EH (cell line): Measurements from ENCODE around the gene GMCL2.
"Not testable (repeated sequence)": the region's sequence is repeated elsewhere in the genome, so short reads cannot be mapped to it uniquely, and the experiment has no call there.

ENCODE experiments used
- DNase-seq: peaks from one replicate; pipeline ENCODE4 v3.0.0-alpha.2; 2015; ENCODE audit warnings: low read depth

GMCL2 gene

DNA sequence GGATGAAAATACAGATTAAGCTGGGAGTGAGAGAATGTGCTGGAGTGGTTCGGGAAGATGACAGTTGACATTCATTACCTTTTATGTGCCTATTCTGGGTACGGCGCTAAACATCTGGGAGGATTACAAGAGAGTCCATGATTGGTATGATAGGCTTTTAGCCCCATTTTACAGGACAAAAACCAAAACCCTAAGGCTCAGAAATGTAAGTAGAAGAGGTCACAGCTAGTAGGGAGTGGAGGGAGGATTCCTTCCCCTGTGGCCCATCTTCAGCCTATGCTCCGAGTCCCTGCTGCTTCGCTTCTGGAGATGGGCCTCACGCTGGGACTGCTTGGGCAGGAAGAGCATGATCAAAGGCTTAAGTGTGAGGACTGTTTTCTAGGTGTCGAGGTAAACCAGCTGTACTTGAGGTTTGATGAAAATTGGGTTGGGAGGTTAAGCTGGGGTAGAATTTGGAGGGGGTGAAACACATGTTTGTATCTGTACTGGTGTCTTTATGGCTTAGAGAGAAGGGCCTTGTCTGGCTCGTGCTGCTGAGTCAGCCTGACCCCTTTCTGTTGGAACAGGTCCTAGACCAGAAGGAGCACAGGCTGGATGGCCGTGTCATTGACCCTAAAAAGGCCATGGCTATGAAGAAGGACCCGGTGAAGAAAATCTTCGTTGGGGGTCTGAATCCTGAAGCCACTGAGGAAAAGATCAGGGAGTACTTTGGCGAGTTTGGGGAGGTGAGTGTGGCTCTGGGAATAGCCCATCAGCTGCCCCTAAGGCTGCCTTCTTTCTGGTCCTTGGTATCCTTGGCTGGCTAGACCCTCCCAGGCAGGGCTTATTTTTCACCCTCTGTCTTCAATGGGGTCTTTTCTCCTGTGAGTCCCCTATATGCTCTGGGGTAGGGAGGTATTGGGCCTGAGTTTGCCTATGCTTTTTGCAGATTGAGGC lies 19.3 kb upstream of the GMCL2 start:
- DNase-seq = peak; percentile 36

DNA sequence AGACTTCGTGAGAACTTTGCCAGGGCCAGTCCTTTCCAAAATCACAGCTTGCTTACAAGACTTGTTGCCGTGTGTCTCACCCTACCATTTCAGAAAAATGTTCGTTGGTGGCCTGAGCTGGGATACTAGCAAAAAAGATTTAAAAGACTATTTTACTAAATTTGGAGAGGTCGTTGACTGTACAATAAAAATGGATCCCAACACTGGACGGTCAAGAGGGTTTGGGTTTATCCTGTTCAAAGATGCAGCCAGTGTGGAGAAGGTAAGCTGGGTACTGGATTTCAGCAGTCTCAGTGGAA lies 18.5 kb upstream of the GMCL2 start:
- no peak for DNase-seq

DNA sequence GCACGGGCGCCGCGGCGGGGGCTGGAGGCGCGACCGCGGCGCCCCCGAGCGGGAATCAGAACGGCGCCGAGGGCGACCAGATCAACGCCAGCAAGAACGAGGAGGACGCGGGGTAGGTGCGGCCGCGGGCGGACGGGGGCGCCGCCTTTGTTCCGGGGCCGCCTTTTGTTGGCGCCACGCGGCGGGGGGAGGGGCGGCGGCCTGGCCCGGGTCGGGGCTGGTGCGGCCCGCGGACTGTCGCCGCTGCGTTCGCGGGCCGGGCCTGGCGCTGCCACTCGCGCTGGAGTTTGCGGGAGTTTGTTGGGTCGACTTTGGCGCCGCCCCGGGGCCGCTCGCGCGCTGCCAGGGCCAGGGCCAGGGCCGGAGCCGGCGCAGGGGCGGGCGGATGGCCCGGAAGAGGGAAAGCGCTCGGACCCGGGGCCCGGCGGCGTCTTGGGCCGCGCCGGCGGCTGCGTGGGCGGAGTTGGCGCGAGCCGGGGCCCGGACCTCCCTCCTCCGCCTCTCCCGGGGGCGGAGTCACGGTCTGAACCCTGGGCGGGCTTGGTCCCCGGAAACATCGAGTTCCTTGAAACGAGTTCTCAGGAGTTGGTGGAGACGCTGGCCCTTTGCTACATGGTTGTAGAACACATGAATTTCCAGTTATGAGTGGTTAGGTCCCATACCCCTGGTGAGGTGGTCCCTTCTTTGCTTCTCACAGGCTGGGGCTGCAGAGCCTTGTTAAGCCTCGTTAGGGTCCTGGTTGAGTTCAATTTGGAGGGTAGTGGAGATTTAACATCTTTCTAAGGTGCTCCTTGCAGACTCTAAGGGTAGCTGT lies 18.0 kb upstream of the GMCL2 start:
- DNase-seq = peak; percentile 83

DNA sequence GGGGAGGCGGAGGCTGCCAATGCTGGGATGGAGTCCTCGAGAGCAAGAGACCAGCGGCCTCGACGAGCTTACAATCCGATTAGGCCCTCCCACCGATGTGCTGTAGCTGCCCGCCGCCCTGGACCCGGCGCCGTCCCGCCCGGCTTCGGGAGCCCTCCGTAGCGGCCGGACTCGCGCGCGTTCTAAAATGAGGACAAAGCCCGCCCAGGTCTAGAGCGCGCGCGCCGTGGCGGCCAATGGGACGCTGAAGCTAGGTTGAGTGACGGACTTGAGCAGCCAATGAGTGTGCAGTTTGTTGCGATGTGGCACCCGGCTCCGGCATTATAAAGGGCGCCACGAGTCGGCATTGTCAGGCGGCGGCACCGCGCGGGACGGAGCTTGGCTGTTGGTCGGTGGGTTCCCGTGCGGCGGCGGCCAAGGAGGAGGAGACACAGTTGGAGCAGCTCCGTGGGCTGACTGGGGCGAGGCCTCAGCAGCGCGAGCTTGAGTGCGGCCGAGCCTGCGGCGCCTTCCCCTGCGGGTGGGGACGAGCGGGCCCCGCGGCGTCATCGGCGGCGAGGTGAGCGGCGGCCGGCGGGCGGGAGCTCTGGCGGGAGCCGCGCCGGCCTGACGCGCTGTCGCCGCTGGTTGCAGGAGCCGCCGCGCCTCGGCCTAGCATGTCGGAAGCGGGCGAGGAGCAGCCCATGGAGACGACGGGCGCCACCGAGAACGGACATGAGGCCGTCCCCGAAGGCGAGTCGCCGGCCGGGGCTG lies 17.2 kb upstream of the GMCL2 start, which contains the start of gene HNRNPAB:
HNRNPAB (plus strand) TSS at position 352 of the 753 bp plus-strand sequence; CDS start at position 657, 305 bp downstream.
- peak; percentile 94 for DNase-seq

DNA sequence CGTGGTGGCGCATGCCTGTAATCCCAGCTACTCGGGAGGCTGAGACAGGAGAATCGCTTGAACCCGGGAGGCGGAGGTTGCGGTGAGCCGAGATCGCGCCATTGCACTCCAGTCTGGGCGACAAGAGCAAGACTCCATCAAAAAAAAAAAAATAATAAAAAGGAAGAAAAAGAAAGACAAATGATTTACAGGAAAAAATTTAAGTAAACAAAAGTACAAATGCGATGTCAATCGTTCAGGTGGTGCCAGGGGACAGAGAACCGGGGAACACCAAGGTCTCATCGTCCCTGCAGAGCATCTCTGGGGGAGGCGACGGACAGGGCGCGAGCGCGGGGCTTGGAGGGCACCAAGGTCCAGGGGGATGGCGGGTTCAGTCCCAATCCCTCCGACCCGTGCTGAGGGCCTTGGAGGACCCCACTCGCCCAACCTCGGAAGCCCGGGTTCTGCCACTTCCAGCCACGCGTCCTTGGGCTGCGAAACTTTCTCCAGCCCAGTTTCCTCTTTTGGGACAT lies 16.6 kb upstream of the GMCL2 start:
- DNase-seq = no peak

DNA sequence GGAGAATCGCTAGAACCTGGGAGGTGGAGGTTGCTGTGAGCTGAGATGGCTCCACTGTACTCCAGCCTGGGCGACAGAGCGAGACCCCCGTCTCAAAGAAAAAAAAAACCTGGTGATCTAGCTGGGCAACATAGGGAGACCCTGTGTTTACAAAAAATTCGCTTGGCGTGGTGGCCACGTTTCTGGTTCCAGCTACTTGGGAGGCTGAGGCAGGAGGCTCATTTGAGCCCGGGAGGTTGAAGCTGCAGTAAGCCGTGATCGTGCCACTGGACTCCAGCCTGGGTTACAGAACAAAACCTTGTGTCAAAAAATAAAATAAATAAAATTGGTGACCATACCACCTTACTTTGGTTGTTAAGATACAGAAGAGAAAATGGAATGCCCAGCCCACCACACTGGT lies 15.4 kb upstream of the GMCL2 start:
- DNase-seq = no peak

DNA sequence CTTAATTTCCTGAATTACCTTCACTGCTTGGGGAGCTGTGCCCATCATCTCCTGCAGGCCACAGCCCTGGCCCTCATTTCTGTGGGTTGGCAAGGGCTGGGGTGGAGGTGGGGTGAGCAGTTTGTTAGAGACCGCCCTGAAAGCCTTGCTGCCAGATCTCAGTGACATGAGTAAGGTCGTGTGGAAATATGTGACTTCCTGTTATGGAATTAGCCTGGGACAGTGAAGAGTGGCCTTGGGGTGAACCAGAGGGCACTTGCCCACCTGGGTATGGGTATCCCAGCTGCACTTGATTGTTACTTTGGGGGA lies 14.7 kb upstream of the GMCL2 start:
- peak; percentile 38 for DNase-seq

DNA sequence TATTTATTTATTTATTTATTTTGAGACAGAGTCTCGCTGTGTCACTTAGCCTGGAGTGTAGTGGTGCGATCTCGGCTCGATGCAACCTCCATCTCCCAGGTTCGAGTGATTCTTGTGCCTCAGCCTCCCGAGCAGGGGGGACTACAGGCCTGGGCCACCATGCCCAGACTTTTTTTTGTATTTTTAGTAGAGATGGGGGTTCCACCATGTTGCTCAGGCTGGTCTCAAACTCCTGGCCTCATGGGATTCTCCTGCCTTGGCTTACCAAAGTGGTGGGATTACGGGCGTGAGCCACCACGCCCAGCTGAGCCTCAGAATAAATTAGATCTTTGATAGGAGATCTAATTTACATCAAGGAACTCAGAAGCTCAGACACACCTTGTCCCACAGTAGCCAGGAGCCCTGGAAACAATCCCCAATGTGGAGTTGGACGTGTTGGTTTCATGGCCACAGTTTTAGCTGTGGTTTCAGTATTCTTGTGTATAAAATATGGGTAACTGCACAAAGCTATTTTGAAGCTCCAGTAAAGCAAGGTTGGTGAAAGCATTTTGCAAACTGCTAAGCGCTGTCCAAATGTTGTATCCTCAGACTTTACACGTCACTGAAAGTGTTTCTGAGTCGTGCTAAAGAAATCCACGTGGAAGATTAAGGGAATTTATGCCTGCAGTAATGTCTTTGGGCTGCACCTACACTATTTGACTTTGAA lies 14.2 kb upstream of the GMCL2 start:
- DNase-seq = peak; percentile 60

DNA sequence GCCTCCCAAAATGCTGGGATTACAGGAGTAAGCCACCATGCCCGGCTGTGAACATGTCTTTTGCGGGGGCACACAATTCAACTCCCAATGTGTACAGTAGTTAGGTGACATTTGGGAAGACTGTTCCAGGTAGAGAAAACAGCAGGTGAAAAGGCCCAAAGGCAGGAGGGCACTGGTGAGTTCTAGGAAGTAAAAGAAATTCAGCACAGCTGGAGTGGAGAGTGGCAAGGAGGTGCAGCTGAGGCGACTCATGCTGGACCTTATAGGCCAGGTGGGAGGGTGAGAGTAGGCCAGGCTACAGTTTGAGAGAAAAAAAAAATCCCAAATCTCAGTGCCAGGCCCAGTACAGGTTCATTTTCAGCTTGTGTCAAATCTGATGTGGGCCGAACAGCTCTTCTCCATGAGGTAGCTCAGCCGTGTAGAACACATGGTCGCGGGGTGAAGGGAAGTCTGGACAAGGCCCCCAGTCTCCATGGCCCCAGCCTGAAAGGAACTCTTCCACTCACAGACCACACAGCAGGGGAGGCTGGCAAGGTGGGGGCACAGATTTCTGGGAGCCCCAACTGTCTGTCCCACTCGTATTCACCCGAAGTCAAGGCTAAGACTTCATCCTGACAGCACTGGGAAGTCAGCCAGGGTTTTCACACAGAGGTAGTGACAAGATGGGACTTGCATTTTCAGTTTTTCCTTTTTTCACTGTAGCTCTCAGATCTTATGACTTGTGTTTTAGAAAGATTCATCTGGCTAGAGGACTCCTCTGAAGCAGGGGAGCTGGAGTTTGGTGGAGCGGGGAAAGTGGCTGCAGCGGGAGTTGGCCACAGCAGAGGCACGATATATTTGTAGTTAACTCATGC lies 12.6 kb upstream of the GMCL2 start:
- DNase-seq = no peak

DNA sequence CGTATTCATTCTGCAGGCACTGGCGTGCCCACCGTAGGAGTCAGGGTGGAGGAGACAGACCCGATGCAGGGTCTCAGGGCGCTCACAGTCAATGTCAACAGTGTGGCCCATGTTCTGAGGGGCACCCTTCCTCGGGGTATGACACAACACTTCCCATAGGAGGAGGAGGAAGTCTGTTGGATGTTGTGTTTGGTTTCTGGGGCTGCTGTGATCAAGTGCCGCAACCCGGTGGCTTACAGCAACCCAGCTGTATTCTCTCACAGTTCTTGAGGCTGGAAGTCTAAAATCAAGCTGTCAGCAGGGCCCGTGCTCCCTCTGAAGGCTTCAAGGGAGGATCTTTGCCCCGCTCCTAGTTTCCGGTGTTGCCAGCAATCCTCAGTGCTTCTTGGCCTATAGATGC lies 11.5 kb upstream of the GMCL2 start:
- DNase-seq = no peak

DNA sequence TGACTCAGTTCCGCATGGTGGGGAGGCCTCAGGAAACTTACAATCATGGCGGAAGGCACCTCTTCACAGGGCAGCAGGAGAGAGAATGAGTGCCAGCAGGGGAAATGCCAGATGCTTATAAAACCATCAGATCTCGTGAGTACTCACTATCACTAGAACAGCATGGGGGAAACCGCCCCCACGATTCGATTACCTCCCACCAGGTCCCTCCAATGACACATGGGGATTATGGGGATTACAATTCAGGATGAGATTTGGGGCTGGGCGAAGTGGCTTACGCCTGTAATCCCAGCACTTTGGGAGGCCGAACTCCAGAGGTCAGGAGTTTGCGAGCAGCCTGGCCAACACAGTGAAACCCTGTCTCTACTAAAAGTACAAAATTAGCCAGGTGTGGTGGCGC lies 11.0 kb upstream of the GMCL2 start:
- DNase-seq = not testable (repeated sequence)

DNA sequence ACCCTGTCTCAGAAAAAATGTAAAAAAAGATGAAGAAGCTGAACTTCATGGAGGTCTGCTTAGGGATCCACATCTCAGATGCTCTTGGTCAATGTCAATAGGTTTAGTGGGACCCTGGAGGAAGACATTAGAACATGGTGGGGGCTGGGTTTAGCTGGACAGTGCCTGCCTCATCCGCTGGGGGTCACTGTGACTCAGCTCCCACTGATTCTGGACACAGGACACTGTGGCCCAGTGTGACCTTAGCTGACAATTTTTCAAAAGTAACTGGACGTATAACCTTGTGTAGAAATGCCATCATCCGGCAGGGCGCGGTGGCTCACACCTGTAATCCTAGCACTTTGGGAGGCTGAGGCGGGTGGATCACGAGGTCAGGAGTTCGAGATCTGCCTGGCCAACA lies 9.8 kb upstream of the GMCL2 start:
- no peak for DNase-seq

DNA sequence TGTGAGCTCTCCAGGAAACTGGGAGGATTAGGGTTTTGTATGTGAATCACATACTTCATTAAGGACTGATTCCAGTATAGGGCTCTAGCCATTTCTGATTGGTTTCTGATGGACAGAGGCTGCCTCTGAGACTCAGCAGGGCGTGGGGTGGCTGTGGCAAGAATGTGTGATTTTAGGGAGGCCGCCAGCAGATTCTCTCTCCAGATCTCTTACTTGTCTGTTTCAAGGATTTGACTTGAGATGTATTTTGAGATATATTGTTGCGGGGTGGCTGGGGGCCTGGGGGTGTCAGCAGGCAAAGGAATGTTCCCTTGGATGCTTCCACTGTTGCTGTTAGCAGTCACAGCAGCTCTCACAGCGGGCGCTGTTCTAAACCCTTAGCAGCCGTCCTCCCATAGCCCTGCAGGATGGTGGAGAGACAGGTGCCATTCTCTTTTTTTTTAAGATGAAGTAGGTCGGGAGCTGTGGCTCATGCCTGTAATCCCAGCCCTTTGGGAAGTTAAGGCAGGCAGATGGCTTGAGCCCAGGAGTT lies 9.2 kb upstream of the GMCL2 start:
- no peak for DNase-seq

DNA sequence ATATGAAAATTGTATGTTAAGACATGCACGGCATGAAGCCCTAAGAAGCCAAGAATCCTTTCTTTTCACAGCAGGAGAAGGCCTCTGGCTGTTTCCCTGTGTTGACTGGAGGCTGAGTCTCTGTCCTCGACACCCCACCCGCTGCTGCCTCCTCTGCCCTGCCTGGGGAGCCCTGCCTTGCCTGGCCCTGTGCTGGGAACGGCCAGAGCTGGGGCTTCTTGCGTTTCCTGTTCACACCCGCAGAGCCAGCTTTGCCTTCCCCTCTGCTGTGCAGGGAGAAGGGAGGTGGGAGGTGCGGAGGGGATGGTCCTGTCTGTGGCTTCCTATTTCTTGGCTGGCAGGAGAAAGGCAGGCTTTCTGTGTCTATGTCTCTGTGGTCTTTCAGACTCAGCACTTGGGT lies 6.9 kb upstream of the GMCL2 start:
- DNase-seq = no peak

DNA sequence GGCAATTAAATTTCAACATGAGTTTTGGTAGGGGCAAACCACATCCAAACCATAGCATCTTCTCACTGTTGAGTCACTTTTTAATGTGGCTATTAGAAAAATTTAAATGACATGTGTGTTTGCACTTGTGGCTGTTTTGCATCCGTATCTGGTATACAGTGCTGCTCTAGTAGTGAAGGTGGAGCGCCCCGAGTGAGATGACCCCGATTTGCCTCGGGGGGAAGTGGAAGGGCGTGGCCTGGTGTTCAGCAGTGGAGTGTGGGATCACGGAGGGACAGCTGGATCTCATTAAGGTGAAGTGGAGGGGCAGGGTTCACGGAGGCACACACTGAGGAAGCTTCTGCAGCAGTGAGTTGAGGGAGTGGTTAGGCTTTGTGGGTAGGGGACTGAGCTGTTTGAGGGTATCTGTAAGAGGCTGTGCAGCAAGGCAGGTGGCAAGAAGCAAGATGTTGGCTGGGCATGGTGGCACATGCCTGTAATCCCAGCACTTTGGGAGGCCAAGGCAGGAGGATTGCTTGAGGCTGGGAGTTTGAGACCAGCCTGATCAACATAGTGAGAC lies 6.2 kb upstream of the GMCL2 start:
- no peak for DNase-seq

DNA sequence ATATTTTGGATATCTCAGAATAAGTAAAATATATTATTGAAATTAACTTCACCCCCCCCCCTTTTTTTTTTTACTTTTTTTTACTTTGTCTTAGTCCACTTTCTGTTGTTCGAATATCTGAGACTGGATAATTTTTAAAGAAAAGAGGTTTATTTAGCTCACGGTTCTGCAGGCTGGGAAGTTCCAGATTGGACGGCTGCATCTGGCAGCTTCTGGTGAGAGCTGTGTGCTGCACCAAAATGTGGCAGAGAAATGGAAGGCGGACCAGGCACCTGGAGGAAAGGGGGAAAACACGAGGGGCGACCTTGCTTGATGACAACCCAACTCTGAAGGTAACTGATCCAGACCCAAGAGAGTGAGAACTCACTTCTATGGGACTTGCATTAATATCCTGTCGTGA lies 5.6 kb upstream of the GMCL2 start:
- no peak for DNase-seq

DNA sequence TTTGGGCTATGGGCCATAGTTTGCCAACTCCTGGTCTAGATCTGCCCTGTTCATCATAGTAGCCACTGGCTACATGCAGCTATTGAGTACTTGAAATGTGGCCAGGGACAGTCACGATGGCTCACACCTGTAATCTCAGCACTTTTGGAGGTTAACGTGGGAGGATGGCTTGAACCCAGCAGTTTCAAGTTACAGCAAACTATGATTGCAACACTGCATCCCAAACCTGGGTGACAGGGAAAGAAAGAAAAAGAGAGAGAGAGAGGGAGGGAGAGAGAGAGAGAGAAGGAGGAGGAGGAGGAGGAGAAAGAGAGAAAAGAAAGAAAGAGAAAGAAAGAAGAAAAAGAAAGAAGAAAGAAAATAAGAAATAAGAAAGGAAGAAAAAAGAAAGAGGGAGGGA lies 5.1 kb upstream of the GMCL2 start:
- DNase-seq = no peak

DNA sequence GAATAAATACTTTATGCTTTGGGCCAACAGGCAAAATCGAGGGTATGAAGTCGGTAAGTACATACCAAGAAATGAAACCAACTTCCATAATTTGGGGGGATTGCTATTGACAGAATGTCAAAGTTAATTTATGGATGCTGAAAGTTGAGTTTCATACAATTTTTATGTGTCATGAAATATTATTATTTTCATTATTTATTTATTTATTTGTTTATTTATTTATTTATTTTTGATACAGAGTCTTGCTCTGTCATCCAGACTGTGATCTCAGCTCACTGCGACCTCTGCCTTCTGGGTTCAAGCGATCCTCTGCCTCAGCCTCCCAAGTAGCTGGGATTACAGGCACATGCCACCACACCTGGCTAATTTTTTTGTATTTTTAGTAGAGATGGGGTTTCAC lies 4.5 kb upstream of the GMCL2 start:
- DNase-seq = no peak

DNA sequence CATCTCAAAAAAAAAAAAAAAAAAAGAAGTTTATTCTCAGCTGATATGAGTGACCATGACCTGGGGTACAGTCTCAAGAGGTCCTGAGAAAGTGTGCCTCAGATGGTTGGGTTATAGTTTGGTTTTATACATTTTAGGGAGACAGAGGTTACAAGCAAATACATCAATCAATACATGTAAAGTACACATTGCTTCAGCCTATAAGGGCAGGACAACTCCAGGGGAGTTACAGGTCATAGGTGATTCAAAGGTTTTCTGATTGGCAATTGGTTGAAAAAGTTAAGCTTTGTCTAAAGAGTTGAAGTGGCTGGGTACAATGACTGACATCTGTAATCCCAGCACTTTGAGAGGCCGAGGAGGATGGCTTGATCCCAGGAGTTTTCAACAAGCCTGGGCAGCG lies 2.3 kb upstream of the GMCL2 start:
- DNase-seq = no peak

DNA sequence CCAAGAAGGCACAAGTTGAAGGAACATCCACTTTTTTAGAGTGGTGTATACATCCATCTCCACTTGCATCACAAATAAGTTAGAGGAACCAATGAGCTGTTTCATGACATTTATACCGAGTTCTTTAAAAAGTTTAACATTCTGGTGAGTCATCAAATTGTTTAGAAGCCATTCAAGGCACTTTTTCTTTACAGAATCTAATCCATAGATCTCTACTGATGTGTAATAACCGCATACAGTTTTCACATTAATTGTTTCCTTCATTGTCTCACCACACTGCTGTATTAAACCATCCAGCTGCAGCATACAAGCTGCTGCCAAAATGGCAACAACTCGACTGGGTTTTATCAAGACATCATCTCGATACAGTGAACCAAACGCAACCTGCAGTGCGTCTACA lies 744 bp downstream of the GMCL2 start:
- DNase-seq = no peak
